Measurements from ENCODE around the gene GSC. TPM values are rescaled to one million over a fixed set of nuclear protein-coding genes. Genes with fewer than 3 reads are reported as not detected.
A peak's percentile ranks its signal among the peaks of the same experiment; 100 is the strongest.

Gene GSC
- total RNA-seq, 4 donors from 2014 or later = not detected

- Histone ChIP-seq H3K27ac (no peak overlapping the region), H3K27me3 (peaks cover 0 to 73% of the 10 kb centered on the region in 2 donors), H3K36me3 (no peaks in the 10 kb centered on the region), H3K4me3 (no peak overlapping the region), H3K4me1 (peaks cover 0 to 33% (median 0%) of the 10 kb centered on the region in 4 donors), H3K9me3 (no peaks in the 10 kb centered on the region)
- no peak for DNase-seq
- TF ChIP-seq, protein P1, sequence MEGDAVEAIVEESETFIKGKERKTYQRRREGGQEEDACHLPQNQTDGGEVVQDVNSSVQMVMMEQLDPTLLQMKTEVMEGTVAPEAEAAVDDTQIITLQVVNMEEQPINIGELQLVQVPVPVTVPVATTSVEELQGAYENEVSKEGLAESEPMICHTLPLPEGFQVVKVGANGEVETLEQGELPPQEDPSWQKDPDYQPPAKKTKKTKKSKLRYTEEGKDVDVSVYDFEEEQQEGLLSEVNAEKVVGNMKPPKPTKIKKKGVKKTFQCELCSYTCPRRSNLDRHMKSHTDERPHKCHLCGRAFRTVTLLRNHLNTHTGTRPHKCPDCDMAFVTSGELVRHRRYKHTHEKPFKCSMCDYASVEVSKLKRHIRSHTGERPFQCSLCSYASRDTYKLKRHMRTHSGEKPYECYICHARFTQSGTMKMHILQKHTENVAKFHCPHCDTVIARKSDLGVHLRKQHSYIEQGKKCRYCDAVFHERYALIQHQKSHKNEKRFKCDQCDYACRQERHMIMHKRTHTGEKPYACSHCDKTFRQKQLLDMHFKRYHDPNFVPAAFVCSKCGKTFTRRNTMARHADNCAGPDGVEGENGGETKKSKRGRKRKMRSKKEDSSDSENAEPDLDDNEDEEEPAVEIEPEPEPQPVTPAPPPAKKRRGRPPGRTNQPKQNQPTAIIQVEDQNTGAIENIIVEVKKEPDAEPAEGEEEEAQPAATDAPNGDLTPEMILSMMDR (IDR thresholded peaks at IDR 0.05) = no peak
- TF ChIP-seq POLR2A (IDR thresholded peaks at IDR 0.05) = no peak
These were observed 873 bp upstream of the GSC start for GRCh38 chr14:94770815-94771157.

- TF ChIP-seq, protein P1 (IDR thresholded peaks at IDR 0.05) = no peak
- no peak for TF ChIP-seq POLR2A (IDR thresholded peaks at IDR 0.05)
- no peaks in the 10 kb centered on the region for H3K9me3 ChIP-seq
- peak overlapping the region in 3 of 4 donors; percentile 34 to 56 (median 50) for H3K4me3 ChIP-seq
- H3K27ac ChIP-seq = no peak overlapping the region
- H3K27me3 ChIP-seq = peaks cover 0 to 72% of the 10 kb centered on the region in 2 donors
- H3K36me3 ChIP-seq = no peaks in the 10 kb centered on the region
- peaks cover 0 to 33% (median 0%) of the 10 kb centered on the region in 4 donors for H3K4me1 ChIP-seq
- DNase-seq = no peak
These were observed 387 bp upstream of the GSC start for GRCh38 chr14:94770251-94770749.

DNA sequence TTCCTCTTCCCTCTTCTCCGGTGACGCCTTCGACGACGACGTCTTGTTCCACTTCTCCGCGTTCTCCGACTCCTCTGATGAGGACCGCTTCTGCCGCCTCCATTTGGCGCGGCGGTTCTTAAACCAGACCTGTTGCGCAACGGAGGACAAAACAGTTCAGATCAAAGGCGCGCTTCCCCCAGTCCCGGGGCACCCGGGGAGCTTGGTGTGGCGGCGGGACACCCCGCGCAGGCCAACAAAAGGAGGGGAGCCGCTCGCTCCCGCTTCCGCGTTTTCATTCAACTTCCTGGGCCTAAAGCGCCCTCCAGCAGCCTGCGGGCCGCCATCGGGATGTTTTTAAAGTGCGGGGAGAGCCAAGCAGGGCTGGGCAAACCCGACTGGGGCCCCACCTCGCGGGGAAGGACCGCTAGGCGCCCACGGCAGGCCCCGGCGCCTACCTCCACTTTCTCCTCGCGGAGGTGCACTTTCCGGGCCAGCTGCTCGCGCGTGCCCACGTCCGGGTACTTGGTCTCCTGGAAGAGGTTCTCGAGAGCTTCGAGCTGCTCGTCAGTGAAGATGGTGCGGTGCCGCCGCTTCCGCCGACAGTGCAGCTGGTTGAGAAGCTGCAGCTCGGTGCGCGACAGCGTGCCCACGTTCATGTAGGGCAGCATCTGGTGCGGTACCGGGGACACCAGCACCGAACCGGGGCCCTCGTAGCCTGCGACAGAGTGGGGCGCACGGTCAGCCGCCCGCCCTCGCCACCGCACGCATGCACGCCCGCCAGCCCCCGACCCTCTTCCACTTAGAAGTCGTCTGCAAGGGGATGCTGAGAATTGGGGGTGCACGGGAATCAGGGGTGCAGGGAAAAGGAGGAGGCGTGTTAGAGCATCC, 1.2 kb downstream of the GSC start:
- Histone ChIP-seq H3K27ac (no peak overlapping the region), H3K4me3 (peak overlapping the region in 3 of 4 donors; percentile 18 to 56 (median 50)), H3K4me1 (peaks cover 0 to 33% (median 0%) of the 10 kb centered on the region in 4 donors), H3K27me3 (peaks cover 0 to 64% of the 10 kb centered on the region in 2 donors), H3K36me3 (no peaks in the 10 kb centered on the region), H3K9me3 (no peaks in the 10 kb centered on the region)
- TF ChIP-seq, protein P1 (IDR thresholded peaks at IDR 0.05) = no peak
- TF ChIP-seq POLR2A (IDR thresholded peaks at IDR 0.05) = no peak
- DNase-seq = no peak

DNA sequence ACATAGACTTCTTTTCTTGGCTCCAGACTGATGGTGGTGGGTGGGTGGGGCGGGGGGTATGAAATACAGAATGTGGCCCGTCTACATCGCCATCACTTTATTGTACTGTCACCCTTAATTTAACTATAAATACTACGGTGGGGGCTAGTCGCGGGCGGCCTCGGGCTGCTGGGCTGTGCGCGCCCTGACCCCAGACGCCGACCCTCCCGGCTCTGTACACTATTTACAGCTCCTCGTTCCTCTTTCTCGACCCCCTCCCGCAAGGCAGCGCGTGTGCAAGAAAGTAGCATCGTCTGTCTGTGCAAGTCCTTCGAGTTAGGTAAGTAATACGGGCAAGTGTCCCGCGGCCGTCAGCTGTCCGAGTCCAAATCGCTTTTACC, 1.8 kb downstream of the GSC start:
- no peaks in the 10 kb centered on the region for H3K9me3 ChIP-seq
- TF ChIP-seq, protein P1 (IDR thresholded peaks at IDR 0.05) = no peak
- no peak for TF ChIP-seq POLR2A (IDR thresholded peaks at IDR 0.05)
- no peaks in the 10 kb centered on the region for H3K36me3 ChIP-seq
- no peak for DNase-seq
- H3K27me3 ChIP-seq = peaks cover 0 to 58% of the 10 kb centered on the region in 2 donors
- peak overlapping the region in 2 of 4 donors; percentile 50 to 56 for H3K4me3 ChIP-seq
- H3K4me1 ChIP-seq = peaks cover 0 to 31% (median 0%) of the 10 kb centered on the region in 4 donors
- H3K27ac ChIP-seq = no peak overlapping the region

- no peak overlapping the region for H3K4me3 ChIP-seq
These were observed 2.5 kb downstream of the GSC start for GRCh38 chr14:94767321-94767878.

More at GRCh38 chr14:94767321-94767878, 2.5 kb downstream of the GSC start:
- TF ChIP-seq, protein P1 (IDR thresholded peaks at IDR 0.05) = no peak
- TF ChIP-seq POLR2A (IDR thresholded peaks at IDR 0.05) = no peak
- Histone ChIP-seq H3K4me1 (peaks cover 0 to 26% (median 0%) of the 10 kb centered on the region in 4 donors), H3K36me3 (no peaks in the 10 kb centered on the region), H3K27ac (no peak overlapping the region), H3K9me3 (no peaks in the 10 kb centered on the region), H3K27me3 (peaks cover 0 to 50% of the 10 kb centered on the region in 2 donors)
- no peak for DNase-seq
